ENCODE measurements around the gene LAGE3.

The LAGE3 gene

DNA sequence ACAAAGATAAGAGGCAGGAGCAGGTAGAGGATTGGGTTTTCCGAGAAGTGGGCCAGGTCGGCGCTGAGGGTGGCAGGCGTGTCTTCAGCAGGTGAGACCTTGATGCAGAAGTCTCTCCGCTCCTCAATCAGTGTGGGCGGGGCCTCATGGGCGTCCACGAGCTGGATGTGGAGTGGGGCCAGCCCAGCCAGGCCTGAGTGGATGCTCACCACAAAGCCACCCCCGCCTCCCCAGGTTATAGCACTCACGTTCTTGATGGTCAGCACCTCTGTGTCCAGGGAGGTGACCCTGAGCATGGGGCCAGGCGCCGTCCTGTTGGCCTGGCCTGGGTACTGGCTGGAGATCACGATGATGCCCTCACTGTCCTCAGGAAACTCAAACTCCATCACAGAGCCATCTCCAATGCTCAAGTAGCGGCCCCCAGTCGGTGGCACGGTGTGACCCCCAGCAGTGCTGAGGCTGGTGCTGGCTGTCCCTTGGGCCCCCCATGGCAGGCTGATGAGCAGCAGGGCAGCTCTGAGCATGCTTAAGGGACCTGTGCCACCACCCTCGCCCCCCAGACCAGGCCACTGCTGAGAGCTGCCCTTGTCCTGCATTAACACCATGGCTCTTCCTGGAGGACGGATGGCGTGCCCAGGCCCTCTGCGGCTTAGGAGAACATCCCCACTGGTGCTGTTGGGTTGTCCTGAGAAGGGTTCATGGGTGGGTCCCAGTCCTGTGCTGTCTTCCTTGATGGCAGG, 9.4 kb upstream of the LAGE3 start:
- H3K4me3 ChIP-seq (replicated peaks; ENCODE audit: low read depth, low read length): no peak overlapping the region
- DNase-seq (ENCODE audit: low read depth): no peak
- TF ChIP-seq, protein P1, sequence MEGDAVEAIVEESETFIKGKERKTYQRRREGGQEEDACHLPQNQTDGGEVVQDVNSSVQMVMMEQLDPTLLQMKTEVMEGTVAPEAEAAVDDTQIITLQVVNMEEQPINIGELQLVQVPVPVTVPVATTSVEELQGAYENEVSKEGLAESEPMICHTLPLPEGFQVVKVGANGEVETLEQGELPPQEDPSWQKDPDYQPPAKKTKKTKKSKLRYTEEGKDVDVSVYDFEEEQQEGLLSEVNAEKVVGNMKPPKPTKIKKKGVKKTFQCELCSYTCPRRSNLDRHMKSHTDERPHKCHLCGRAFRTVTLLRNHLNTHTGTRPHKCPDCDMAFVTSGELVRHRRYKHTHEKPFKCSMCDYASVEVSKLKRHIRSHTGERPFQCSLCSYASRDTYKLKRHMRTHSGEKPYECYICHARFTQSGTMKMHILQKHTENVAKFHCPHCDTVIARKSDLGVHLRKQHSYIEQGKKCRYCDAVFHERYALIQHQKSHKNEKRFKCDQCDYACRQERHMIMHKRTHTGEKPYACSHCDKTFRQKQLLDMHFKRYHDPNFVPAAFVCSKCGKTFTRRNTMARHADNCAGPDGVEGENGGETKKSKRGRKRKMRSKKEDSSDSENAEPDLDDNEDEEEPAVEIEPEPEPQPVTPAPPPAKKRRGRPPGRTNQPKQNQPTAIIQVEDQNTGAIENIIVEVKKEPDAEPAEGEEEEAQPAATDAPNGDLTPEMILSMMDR (IDR thresholded peaks at IDR 0.05; ENCODE audit: low read length, missing control alignments): no peak

DNA sequence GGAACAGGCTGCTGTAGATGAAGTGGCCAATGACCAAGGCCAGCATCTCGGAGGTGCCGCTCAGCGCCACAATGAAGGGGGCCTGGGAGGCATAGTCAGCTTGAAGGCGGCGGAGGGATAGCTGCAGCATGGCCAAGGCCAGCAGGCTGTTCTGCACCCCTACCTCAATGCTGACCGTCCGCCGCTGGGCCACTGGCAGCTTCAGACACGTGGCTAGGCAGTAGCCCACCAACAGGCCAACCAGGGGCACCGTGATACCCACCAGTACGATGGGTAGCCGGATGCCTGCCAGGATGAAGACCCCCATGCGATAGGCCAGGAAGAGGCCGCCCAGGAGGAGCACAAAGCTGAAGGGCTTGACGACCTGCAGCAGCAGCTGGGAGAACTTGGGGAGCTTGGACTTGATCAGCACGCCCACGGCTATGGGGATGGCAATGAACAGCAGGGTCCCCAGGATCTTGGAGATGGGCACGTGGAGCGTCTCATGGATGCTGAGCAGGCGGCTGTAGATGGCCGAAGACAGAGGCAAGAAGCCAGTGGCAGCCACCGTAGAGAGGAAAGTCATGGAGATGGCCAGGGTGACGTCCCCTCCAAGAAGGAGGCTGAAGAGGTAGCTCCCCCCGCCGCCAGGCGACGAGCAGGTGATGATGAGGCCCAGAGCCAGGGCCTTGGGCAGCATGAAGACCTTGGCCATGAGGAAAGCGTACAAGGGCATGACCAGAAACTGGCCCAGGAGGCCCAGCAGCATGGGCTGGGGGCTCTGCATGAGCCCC, 8.6 kb upstream of the LAGE3 start:
- no peak overlapping the region for H3K4me3 ChIP-seq (replicated peaks; ENCODE audit: low read depth, low read length)
- TF ChIP-seq, protein P1 (IDR thresholded peaks at IDR 0.05; ENCODE audit: low read length, missing control alignments): no peak
- DNase-seq (ENCODE audit: low read depth): no peak

DNA sequence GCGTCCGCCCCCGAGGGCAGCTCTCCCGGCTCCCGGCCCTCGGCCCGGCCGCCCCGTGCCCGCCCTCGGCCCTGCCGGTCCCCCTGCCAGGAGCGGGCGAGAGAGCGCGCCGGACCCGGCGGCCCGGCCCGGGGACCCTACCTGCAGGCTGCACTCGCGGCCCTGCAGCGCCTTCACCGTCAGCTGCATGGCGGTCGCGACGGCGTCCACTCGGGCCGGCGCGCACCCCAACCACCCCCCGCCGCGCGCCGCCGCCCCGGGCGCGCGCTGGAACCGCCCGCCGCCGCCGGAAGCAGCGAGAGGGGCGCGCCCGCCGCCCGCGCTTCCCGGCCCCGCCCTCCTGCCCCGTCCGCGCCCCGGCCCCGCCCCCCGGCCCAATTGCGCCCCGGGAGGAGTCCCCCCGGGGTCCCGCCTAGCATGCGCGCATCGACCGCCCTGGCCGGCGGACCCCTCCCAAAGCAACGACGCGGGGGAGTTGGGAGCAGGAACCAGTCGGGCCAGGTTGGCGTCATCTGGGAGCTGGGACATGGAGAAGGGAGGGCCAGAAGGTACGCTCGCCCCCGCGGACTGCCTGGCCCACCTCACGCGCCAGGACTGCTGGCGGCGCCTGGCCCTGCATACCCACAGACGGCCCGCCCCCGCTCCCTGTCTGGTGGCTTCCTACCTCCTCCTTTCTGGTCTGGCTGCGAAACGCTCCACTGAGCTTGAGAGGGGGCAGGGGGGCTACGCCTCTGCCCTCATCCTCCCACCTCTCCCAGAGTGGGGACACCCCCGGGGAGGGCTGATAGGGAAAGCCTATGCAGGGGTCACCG, 7.5 kb upstream of the LAGE3 start, which contains the start of gene UBL4A:
UBL4A (minus strand) TSS at position 220 of the 812 bp plus-strand sequence; CDS start at position 189, 31 bp downstream.
- TF ChIP-seq, protein P1 (IDR thresholded peaks at IDR 0.05; ENCODE audit: low read length, missing control alignments): no peak
- peak; percentile 65 for DNase-seq (ENCODE audit: low read depth)
- peak within 1 kb of the TSS; percentile 57 for H3K4me3 ChIP-seq (replicated peaks; ENCODE audit: low read depth, low read length)

DNA sequence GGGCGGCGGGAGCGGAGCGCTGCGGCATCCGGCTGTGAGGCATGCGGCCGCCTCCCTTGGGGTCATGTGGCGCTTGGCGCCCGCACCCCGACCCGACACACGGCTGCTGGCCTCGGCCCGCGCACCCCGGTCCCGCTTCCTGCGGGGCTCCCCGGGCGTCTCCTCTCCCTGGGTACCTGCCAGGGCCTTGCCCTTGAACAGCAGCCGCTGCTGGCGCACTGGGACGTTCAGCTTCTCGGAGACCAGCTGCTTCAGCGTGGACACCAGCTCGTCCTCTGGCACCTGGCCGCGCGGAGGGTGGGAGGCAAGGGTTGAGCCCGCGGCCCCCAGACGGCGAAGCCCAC, 6.9 kb upstream of the LAGE3 start:
- no peak for DNase-seq (ENCODE audit: low read depth)
- H3K4me3 ChIP-seq (replicated peaks; ENCODE audit: low read depth, low read length): peak overlapping the region; percentile 57
- TF ChIP-seq, protein P1 (IDR thresholded peaks at IDR 0.05; ENCODE audit: low read length, missing control alignments): no peak

DNA sequence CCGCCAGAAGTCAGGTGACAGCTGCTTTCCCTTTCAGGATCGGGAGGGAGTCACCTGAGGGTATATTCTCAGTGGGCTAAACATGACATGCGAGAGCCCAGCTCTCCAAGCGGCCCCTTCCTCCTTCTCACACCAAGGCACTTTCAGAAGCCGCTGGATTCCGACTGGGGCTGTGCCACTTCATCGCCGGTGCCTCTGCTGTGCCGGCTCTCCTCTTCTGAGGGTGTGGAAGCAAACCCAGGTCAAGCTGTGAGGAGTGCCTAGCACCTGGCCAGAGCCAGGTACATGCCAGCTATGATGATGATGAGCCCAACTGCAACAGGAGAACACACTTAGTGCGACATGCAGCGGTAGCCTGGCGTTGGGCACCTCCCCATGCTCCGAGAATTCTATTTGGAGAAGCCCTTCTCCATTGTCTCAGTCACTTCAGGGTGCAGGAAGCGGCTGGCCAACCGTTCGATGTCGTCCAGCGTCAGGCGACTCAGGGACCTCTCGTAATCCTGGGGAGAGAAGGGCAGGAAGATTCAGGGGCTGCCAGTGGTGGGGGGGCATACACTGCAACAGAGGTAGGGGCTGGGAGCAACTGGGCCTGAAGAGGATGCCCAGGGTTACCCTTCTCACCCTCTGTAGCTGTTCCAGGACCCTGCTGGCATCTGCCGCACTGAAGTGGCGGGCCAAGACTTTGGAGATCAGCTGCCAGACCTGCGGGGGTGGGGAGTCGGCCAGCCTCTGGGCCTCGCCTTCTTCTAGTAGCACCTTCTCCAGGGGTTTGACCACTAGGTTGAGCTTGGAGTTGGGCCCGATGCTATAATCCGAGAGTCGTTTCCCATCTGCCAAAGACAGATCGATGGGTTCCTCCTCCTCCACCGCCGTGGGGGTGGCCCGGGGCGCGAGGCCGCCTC, 6.3 kb upstream of the LAGE3 start:
- TF ChIP-seq, protein P1 (IDR thresholded peaks at IDR 0.05; ENCODE audit: low read length, missing control alignments): no peak
- H3K4me3 ChIP-seq (replicated peaks; ENCODE audit: low read depth, low read length): peak overlapping the region; percentile 57
- no peak for DNase-seq (ENCODE audit: low read depth)
